Activated CD8-positive, alpha-beta memory T cell treated with anti-CD3 and anti-CD28 coated beads for 1 hour (primary cell): Measurements from ENCODE around the gene JAGN1.
A peak's percentile ranks its signal among the peaks of the same experiment; 100 is the strongest.
"Not testable (repeated sequence)": the region's sequence is repeated elsewhere in the genome, so short reads cannot be mapped to it uniquely, and the experiment has no call there.

Experiments
- DNase-seq, 2 donors: peaks; one replicate each; pipeline ENCODE4 v3.0.0-alpha.2; 2020; ENCODE audit warnings: low read depth in 1 of 2; ENCODE audit errors: extremely low read depth in 1 of 2

JAGN1 gene

GRCh38 chr3:9890249-9891071 lies at the start of gene JAGN1:
JAGN1 (plus strand) TSS chr3:9890610; CDS start chr3:9890723, 113 bp downstream.
- DNase-seq = peak; percentile 84 to 87

GRCh38 chr3:9841015-9841414 lies 49.4 kb upstream of the JAGN1 start:
- no peak for DNase-seq

- DNase-seq = peak; percentile 95
Observed at GRCh38 chr3:9843715-9844438, 46.5 kb upstream of the JAGN1 start, which contains the start of gene RPUSD3. RPUSD3 (minus strand) TSS chr3:9844008; CDS start chr3:9843990, 18 bp downstream.

GRCh38 chr3:9846231-9846630 lies 44.2 kb upstream of the JAGN1 start:
- no peak for DNase-seq

GRCh38 chr3:9846931-9847488 lies 43.4 kb upstream of the JAGN1 start:
- no peak for DNase-seq

- not testable (repeated sequence) for DNase-seq
Observed at GRCh38 chr3:9847870-9848269, 42.5 kb upstream of the JAGN1 start.

- DNase-seq = not testable (repeated sequence)
Observed at GRCh38 chr3:9848860-9849259, 41.5 kb upstream of the JAGN1 start.

GRCh38 chr3:9851383-9851782 lies 39.0 kb upstream of the JAGN1 start:
- DNase-seq = not testable (repeated sequence)

- DNase-seq = not testable (repeated sequence)
Observed at GRCh38 chr3:9851926-9852325, 38.5 kb upstream of the JAGN1 start.

GRCh38 chr3:9852528-9852927 lies 37.9 kb upstream of the JAGN1 start:
- DNase-seq = no peak

GRCh38 chr3:9854291-9854940 lies 36.0 kb upstream of the JAGN1 start:
- not testable (repeated sequence) for DNase-seq

GRCh38 chr3:9855594-9855993 lies 34.8 kb upstream of the JAGN1 start:
- no peak for DNase-seq

- DNase-seq = no peak
Observed at GRCh38 chr3:9859530-9860025, 30.8 kb upstream of the JAGN1 start.

- DNase-seq = no peak
Observed at GRCh38 chr3:9861201-9861600, 29.2 kb upstream of the JAGN1 start.

GRCh38 chr3:9861626-9862130 lies 28.7 kb upstream of the JAGN1 start:
- DNase-seq = no peak

GRCh38 chr3:9862391-9863057 lies 27.9 kb upstream of the JAGN1 start:
- peak in 1 of 2 donors; percentile 18 for DNase-seq

GRCh38 chr3:9863058-9863772 lies 27.2 kb upstream of the JAGN1 start:
- no peak for DNase-seq

- no peak for DNase-seq
Observed at GRCh38 chr3:9864200-9864927, 26.0 kb upstream of the JAGN1 start.

- DNase-seq = not testable (repeated sequence)
Observed at GRCh38 chr3:9865125-9865637, 25.2 kb upstream of the JAGN1 start.
